ENCODE results near the gene OR52J3. TPM values are rescaled to one million over a fixed set of nuclear protein-coding genes. Genes with fewer than 3 reads are reported as not detected.

The OR52J3 gene
- total RNA-seq: not detected in 2 replicates

GRCh38 chr11:5046226-5046625 is at the start of gene OR52J3:
OR52J3 (plus strand) TSS chr11:5046526; CDS start chr11:5046526, 0 bp downstream.

GRCh38 chr11:5059391-5059790 is 13.1 kb downstream of the OR52J3 start, which contains the start of gene OR52E2:
OR52E2 (minus strand) TSS chr11:5059627; CDS start chr11:5059627, 0 bp downstream.

GRCh38 chr11:5069272-5069671 is 22.9 kb downstream of the OR52J3 start, which contains the start of gene OR52E1:
OR52E1 (plus strand) TSS chr11:5069572.

Other genes with a start within 250 kb of the OR52J3 start
- not detected in 2 replicates for gene OR52R1, start 242.1 kb upstream of the OR52J3 start, total RNA-seq
- not detected in 2 replicates for gene OR51F2, start 225.2 kb upstream of the OR52J3 start, total RNA-seq
- not detected in 2 replicates for gene OR51S1, start 197.3 kb upstream of the OR52J3 start, total RNA-seq
- not detected in 2 replicates for gene OR51T1, start 164.6 kb upstream of the OR52J3 start, total RNA-seq
- 0.15 TPM in 1 of 2 replicates, not detected in the other for gene OR51A7, start 142.7 kb upstream of the OR52J3 start, total RNA-seq
- not detected in 2 replicates for gene OR51G2, start 127.2 kb upstream of the OR52J3 start, total RNA-seq
- not detected in 2 replicates for gene OR51G1, start 122.2 kb upstream of the OR52J3 start, total RNA-seq
- gene OR51A4, start 98.9 kb upstream of the OR52J3 start, total RNA-seq: not detected in 2 replicates
- gene OR51A2, start 90.8 kb upstream of the OR52J3 start, total RNA-seq: not detected in 2 replicates
- not detected in 2 replicates for gene OR51L1, start 51.7 kb upstream of the OR52J3 start, total RNA-seq
- not detected in 2 replicates for gene OR52E2, start 13.1 kb downstream of the OR52J3 start, total RNA-seq
- gene OR52E1, start 23.0 kb downstream of the OR52J3 start, total RNA-seq: not detected in 2 replicates
- gene OR52A5, start 91.8 kb downstream of the OR52J3 start, total RNA-seq: not detected in 2 replicates
- not detected in 2 replicates for gene OR52A1, start 108.2 kb downstream of the OR52J3 start, total RNA-seq
- not detected in 2 replicates for gene OR51V1, start 154.2 kb downstream of the OR52J3 start, total RNA-seq
- not detected in 2 replicates for gene HBB, start 180.5 kb downstream of the OR52J3 start, total RNA-seq
- gene HBD, start 188.0 kb downstream of the OR52J3 start, total RNA-seq: 0.83 and 1.0 TPM in 2 replicates
- gene HBG1, start 203.3 kb downstream of the OR52J3 start, total RNA-seq: not detected in 2 replicates
- not detected in 2 replicates for gene HBG2, start 208.3 kb downstream of the OR52J3 start, total RNA-seq
- gene HBE1, start 223.4 kb downstream of the OR52J3 start, total RNA-seq: 0.29 and 0.33 TPM in 2 replicates

All from smooth muscle cell of trachea (primary cell).